EL (cell line): ENCODE results near the gene CRYL1.
A peak's percentile ranks its signal among the peaks of the same experiment; 100 is the strongest.

Experiments used
- DNase-seq: peaks from one replicate; pipeline ENCODE4 v3.0.0-alpha.2; 2016

Gene CRYL1

GRCh38 chr13:20525144-20525600, 485 bp downstream of the CRYL1 start:
- DNase-seq: peak; percentile 15

GRCh38 chr13:20521364-20522115, 4.1 kb downstream of the CRYL1 start:
- no peak for DNase-seq

- no peak for DNase-seq
These were observed 5.8 kb downstream of the CRYL1 start for GRCh38 chr13:20519875-20520274.

GRCh38 chr13:20518660-20519100, 7.0 kb downstream of the CRYL1 start:
- no peak for DNase-seq

GRCh38 chr13:20514866-20515265, 10.8 kb downstream of the CRYL1 start:
- DNase-seq: peak; percentile 13

GRCh38 chr13:20513466-20513995, 12.1 kb downstream of the CRYL1 start:
- DNase-seq: no peak

- peak; percentile 9 for DNase-seq
These were observed 13.5 kb downstream of the CRYL1 start for GRCh38 chr13:20512042-20512683.

GRCh38 chr13:20506696-20507095, 19.0 kb downstream of the CRYL1 start:
- no peak for DNase-seq

GRCh38 chr13:20505405-20506366, 20.0 kb downstream of the CRYL1 start:
- no peak for DNase-seq

- DNase-seq: no peak
These were observed 22.3 kb downstream of the CRYL1 start for GRCh38 chr13:20503088-20504083.

- DNase-seq: no peak
These were observed 24.1 kb downstream of the CRYL1 start for GRCh38 chr13:20501592-20501991.

- no peak for DNase-seq
These were observed 24.5 kb downstream of the CRYL1 start for GRCh38 chr13:20501120-20501519.

- peak; percentile 24 for DNase-seq
These were observed 25.7 kb downstream of the CRYL1 start for GRCh38 chr13:20499986-20500385.

- no peak for DNase-seq
These were observed 27.0 kb downstream of the CRYL1 start for GRCh38 chr13:20498659-20499058.

- DNase-seq: no peak
These were observed 27.5 kb downstream of the CRYL1 start for GRCh38 chr13:20498129-20498528.

GRCh38 chr13:20497006-20497775, 28.5 kb downstream of the CRYL1 start:
- DNase-seq: no peak

- DNase-seq: peak; percentile 67
These were observed 30.3 kb downstream of the CRYL1 start for GRCh38 chr13:20495087-20496023.

- DNase-seq: no peak
These were observed 31.0 kb downstream of the CRYL1 start for GRCh38 chr13:20494656-20495055.

GRCh38 chr13:20492641-20493040, 33.0 kb downstream of the CRYL1 start:
- DNase-seq: peak; percentile 52
